HG03565 (cell line): Measurements from ENCODE around the gene RAD51B.

Experiments
- ATAC-seq: cut with Tn5 transposase; IDR thresholded peaks from one replicate; pipeline ENCODE4 v1.9.1; 2021; ENCODE audit warnings: mild to moderate bottlenecking, moderate library complexity; ENCODE audit not compliant: unreplicated experiment

The RAD51B gene

DNA sequence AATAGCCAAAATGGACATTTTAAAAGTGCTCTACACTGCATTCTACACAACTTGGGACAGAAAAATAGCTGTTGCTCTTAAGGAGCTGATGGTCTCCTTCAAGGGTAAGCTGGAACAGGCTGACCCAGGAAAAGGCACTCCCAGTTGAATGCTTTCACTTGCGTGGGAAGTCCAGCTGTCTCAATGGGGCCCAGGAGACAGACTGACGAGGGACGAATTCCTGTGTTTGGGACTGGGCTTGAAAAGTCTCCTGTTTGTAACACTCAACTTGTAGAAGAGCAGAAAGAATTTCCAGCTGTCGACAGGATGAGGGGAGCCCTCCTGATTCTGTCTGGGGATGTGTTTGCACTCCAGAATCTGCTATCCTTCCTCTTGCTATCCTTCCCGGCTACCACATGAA is 792.5 kb downstream of the RAD51B start:
- no peak for ATAC-seq

DNA sequence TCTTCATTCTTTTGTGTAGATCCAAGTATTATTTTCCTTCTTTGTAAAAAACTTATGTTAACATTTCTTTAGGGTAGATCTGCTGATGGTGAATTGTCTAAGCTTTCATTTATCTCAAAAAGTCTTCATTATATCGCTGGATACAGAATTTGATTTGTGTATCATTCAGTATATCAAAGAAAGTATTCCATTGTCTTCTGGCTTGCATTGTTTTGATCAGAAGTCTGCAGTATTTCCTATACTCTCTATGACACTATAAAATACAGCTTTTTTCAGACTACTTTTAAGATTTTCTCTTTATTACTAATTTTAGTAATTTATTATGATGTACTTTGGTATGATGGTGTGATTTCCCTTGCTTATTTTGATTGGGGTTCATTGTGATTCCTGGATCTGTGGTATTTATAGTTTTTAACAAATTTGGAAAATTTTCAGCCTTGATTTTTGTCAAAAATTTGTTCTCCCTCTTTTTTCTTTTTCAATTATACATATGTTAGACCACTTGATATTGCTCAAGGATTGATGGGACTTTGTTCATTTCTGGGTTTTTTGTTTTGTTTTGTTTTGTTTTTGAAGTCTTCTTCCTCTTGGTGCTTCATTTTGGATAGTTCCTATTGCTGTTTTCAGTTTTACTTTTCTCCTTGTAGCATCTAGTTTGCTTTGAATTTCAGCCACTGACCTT is 796.8 kb downstream of the RAD51B start:
- ATAC-seq: no peak

DNA sequence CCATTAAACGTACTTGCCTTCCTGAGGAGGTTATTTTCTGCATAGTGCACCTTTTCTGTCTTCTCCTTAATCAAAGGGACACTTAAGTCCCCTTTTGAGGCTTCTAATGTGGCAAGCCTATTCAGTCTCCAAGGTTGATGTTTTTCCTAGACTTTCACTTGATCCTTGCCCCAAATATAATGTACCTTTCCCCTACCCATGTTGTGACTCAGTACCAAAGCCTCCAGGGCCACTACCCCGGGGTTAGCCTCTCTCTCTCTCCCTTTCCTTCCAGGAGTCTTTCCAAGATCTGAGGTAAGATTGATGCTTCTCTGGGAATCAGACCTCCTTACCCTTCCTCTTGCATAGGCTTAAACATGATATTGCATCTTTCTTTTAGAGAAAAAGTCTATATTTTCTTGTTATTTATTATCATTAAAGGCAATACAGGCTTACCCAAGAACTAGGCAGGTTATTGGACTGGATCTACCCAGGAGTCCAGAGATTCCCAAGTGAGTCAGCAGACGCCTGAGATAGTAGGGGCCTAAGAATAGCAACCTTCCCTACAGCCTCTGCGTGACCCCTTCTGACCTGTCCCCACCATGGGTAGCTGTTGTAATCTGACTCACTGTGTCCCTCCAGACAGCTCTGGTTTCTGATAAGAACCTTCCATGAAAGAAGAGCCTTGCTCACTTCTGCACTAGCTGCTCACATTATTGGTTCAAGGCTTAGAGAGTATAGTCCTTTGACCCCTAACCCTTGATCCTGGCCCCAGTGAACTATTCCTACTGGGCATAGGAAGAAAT is 800.4 kb downstream of the RAD51B start:
- no peak for ATAC-seq

DNA sequence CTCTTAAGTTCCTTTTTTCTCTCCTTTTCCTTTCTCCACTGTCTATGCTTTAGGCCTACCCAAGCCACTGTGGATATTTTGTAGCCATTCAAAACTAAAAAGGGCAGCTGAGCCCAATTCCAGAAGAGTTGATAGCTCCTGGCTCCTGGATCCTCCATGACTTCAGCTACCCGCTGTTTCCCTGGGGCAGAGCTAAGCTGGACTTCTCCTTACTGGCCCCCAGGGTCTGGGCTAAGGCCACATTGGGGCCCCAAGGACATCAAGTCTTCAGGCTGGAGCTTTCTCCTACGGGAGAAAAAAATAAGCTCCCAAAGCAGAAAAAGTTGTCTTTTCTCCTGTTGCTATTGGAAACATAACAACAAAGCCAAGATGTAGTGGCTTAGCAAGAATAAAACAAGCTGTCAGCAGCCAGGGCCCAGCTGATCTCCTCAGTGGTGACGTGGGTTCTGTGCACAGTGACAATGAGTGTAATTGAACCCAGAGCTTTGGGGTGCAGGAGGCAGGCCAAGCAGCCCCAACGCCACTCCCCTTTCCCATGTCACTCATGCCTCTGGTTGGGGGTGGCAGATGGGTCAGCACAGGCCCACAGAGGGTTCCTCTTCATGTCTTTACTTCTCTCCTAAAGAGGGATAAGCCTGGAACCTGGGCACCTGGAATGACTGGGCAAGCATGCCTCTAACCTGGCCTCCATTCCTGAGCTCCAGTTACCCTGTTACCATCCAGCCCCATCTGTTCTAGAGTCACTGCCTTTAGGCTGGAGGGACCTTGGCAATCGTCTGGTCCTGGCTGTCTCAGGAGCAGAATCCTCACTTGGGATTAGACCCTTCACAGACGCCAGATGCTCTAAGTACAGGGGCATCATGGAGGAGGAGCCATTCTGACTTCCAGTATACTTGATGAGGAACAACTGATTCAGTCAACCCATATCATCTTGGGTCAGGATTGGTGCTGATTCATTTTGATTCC is 802.1 kb downstream of the RAD51B start:
- no peak for ATAC-seq

DNA sequence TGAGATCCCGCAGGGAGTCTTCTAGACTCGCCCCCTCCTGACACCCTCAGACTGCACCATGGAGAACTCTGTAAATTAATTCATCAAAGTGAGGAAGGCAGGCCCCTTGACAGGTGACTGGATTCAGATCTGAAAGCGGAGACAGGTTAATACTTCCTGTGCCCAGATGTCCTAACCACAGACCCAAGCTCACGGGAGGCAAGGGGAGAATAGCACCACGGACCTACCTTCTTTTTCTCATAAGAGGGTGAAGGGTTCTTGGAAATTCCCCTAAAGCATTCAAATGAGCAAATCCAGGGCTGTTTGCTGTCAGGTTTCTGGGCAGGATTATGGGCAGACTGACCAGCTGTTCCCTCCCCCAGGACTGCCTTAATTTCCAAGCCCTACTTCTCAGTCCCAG is 803.3 kb downstream of the RAD51B start:
- ATAC-seq: no peak

DNA sequence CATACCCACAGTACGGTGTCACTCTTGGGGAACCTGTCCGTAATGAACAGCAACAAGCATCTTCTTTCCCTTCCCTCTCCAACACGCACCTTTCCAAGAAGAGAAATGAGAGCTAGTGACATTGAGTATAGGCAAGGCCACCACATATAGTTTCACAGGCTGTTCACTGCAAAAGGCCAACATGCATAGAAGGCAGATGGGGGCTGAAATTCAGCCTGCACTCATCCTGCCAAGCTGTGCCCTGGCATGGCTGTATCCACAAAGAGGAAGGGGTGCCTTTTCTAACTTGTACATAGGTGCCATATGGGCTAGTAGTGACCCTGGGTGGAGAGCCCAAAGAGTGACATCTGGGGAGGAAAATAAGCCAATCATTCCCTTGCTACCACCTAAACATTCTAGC is 803.7 kb downstream of the RAD51B start:
- ATAC-seq: no peak

DNA sequence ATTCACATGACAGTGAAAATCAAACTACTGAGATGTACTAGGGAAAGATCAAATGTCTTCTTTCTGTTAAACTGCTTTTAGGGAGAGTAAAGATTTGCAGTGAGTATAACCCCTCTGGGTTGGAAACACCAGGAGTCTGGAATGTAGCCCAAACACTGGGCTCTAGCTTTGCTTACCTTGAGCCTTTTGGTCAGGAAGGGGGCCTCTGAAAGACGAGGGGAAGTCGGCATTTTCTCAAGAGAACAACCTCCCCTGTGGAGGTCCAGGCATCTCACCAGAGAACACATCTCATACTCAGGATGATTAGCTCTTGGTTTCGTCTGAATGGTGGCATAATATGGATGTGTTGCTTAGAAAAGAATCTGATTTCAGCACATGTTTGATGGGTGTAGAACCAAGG is 804.2 kb downstream of the RAD51B start:
- no peak for ATAC-seq

DNA sequence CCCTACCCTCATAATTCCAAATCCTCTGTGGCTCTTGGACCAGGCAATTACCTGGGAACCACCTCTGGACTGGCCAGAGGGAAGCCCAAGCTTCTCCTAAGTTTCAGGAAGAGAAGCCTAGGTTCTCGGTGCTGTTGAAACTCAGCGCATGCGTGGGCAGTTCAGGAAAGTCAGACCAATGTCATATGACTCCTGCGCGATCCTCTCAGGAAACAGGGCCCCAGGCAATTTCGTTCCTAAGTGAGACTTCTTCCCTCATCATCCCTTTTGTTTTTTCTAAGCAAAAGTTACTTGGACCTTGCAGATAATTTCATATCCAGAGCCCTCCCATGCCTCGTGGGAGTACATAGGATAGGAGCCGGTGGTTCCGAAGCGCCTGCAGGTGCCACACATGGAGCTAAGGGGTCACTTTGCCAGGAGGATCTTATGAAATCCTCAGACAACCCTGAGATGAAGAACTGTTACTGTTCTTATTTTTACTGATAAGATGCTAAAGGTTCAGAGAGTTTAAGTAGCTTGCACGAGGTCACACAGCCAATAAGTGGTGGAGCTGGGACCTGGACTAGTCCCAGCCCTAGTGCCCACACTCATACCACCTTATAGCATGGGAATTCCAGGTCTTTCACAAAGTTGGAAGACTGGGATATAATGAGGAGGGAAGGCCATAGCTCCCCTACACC is 805.1 kb downstream of the RAD51B start:
- no peak for ATAC-seq

DNA sequence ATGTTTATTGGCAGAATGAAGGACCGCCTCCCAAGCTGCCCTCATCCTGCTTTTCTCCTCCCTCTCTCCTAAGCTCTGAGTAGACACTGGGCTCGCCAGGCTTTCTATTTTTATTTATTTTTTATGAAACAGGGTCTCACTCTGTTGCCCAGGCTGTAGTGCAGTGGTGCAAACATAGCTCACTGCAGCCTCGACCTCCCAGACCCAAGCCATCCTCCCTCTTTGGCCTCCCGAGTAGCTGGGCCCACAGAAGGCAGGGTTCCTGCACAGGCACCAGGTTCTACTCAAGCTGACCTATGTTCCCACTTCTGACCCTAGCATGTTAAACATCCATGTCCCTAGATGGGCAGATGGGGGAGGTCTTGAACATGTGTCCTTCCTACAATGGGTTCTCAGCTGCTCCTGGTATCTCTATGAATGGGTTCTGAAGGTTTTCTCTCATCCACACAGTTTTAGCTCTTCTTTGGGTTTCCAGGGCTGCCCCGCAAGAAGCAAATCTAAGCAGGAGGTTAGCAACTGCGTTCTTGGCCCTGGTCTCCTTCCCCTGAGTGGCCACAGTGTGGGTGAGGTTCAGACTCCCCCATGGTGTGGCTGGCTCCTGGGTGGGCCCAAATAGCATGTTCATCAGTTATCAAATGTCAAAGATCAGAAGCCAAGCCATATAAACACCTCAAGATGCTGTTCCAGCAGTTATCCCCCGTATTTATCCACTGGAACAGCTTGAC is 805.9 kb downstream of the RAD51B start:
- no peak for ATAC-seq

DNA sequence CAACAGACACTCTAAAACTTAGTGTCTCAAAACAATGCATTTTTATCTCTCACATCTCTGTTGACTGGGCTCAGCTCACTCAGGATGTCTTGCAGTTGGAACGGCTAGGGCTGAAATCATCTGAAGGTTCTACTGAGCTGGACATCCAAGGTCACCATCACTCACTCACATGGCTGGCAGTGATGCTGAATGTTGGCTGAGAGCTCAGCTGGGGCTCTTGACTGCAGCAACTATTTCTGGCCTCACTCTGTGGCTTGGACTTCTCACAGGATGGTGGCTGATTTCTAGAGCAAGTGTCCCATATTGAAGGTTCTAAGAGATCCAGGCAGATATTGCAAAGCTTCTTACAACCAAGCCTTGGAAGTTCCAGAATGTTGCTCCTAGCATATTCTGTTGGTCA is 806.8 kb downstream of the RAD51B start:
- no peak for ATAC-seq

DNA sequence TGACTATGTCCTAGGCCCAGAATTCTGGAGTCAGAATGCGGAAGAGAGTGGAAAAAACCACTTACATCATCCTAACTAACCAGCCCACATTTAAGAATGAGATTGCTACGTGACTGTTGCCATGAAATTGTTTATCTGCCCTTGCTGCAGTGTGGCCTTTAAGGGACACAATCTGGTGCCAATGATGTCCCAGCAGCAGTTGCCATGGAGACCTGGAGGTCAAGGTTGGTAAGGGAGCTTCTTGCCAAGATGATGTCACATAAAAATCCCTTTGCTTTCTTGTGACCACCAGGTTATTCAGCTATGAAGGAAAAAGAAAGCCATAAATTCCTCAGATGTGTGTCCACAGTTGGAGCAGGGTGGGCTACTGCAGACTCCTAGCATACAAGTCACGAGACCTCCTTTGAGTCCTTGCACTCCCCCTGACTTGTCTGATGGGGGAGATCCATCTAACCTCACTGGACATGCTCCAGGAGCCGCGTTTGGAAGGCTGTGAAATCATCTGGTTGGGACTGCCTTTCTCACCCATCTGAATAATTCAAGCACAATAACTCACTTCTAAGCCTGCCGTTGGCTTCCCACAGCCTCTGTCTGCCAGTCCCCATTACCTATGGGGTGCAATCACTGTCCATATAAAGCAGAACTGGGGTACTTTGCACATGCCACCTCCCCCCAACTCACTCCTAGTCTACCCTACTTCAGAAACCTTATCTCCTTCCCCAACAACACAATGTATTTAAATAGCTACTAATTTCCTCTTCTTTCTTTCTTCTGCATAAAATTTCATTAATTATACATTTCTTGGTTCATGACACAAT is 807.7 kb downstream of the RAD51B start:
- no peak for ATAC-seq

DNA sequence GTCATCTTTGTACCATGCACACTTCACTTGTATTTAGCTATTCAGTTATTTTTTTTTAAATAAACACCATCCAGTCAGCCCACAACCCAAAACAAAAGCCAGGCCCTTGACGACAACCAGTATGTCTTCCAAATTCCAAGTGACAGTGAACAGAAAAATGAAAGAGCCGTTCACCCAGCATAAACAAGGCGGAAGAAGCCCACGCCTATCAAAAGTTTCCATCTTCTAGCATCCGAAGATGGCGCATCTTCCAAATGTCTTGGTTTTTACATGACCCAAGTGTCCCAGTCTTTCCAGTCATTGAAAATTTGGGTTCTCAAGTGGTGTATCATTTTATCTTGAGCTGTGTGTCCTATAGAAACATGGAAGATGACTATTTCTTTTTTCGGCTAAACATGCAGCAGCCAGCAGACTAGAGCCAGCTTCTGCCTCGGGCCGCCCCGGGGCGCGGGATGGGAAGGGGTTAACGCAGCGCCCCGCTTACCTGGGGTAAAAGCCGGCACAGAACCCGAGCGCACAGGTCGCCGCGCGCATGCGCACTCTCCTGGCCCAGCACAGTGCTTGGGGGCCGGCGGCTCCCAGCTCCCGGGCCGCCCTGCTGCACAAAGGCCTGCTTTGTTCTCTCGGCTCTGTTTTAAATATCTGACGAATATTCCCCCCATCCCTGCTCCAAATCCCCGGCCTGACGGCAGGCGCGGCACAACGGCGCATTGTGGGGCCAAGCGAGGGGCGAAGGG is 808.5 kb downstream of the RAD51B start:
- no peak for ATAC-seq

DNA sequence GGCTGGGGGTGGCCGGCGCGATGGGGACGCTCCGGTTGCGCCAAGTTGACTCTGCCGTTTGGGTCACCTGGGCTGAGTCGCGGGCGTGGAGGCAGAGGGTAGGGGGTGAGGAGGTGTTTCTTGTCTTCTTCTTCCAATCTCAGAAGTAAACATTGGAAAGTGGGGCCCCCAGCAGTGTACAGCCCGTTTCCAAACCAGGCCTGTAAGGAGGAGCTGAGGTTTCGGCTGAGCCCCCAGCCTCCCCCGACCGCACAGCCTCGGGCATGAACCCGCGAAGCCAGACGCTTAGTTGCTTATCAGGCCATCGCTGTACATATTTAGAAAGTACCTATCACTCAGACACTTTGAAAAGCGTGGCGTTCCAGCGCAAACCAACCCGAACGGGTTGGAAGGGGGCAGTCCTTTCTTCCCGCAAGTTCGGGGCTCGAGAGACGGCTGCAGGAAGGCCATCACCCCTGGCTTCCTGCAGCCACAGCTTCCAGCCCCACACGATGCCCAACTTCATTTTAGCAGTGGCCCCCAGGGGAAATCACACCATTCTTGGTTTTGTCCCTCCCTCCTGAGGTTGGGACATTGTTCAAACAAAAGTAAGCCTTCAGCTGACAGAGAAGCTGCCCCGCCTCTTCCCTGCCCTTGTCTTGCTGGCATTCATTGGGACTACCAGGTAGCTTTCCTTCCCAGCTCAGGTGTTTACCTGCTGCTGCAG is 809.2 kb downstream of the RAD51B start:
- ATAC-seq: no peak

DNA sequence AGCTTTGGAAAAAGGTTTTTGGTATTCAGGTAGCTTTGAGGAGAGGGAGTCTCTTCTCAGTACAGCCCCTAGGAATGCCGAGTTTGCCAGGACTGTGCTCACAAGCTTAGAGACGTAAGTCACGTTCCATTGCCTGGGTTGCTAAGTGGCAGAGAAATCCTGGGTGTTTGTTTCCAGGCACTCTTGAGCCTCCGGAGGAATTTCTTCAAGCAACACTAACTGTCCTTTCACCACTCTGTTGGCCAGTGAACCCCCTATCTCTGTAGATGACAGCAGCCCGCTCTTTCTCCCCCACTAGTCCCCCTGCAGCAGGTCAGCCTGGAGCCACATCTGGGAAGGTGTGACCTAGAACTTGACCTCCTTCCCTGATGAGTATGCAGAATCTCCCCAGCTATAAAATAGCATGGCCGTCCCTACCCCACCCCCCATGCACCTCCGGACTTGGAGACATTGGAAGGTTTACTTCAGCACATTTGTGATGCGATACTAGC is 810.5 kb downstream of the RAD51B start:
- ATAC-seq: no peak

DNA sequence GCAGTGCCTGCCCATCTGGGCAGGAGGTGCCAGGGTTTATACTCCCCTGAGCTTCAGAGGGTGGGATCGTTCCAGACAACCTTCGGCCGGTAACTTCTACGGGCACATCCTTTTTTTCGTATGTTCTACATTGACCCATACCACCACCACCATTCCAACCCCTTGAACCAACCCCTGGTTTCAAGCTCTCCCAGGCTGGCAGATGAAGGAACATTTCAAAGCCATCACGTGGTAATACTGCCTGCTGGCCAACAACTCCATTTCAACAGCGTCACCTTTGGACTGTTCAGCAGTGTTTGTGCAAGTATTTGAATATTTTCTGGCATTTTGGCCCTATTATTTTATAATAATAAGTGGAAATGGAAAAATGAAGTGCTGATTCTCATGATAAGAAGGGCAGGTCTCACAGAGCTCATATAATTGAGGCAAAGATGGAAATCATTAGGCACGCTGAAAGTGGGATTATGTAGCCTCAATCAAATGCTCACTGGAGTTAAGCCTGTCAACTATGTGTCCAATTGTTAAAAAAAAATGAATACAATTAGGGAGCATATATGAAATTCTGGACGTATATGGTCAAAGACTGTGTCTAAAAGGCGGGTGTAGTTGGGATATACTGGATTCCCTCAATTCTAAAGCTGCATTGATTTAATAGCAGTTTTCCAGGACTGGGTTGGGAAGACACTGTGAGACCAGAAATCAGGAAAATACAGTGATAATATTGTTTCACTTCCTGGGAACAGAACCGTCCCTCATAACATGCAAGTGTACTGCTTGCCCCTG is 811.2 kb downstream of the RAD51B start:
- no peak for ATAC-seq

DNA sequence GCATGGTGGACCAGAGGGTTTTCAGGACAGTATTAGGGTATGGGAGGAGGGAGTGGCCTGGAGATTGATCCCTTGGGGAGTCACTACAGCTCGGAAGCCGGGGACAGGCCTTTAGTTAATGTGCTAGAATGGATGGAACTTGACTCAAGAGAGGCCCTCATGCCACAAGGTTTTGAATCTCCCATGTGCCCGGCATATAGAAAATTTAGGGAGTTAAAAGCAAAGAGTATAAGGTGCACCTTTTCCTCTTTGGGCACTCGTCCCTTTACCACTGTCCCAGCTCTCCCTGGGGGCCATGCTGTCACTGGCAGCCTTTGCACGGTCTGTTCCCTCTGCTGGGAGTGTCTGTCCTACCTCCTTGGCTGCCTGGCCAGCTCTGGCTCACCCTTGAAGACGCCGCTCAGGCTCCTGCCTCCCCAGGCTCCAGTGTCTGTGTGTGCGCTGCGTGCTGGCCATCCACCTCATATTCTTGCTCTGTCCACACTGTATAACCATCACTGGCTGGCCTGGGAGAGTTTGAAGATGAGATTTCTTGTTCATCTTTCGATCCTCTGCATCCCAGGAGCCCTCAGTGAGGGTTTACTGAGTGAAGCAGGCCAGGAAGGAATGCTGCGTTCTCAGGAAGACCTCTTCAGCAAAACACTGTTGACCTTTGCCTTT is 811.9 kb downstream of the RAD51B start:
- no peak for ATAC-seq
